ENCODE measurements around the gene PRTG.

DNA sequence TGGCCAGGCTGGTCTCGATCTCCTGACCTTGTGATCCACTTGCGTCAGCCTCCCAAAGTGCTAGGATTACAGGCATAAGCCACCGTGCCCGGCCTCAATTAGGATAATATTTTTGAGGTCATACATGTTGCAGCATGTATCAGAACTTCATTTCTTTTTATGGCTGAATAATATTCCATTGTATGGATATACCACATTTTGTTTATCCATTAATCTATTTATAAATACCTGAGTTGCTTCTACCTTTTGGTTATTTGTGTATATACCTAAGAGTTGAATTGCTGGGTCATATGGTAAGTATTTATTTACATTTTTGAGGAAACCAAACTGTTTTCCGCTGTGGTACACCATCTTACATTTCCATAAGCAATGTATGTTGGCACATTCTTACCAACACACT lies 136.7 kb downstream of the PRTG start:
- TF ChIP-seq, protein P1, sequence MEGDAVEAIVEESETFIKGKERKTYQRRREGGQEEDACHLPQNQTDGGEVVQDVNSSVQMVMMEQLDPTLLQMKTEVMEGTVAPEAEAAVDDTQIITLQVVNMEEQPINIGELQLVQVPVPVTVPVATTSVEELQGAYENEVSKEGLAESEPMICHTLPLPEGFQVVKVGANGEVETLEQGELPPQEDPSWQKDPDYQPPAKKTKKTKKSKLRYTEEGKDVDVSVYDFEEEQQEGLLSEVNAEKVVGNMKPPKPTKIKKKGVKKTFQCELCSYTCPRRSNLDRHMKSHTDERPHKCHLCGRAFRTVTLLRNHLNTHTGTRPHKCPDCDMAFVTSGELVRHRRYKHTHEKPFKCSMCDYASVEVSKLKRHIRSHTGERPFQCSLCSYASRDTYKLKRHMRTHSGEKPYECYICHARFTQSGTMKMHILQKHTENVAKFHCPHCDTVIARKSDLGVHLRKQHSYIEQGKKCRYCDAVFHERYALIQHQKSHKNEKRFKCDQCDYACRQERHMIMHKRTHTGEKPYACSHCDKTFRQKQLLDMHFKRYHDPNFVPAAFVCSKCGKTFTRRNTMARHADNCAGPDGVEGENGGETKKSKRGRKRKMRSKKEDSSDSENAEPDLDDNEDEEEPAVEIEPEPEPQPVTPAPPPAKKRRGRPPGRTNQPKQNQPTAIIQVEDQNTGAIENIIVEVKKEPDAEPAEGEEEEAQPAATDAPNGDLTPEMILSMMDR (IDR thresholded peaks at IDR 0.05) = no peak
- no peak for TF ChIP-seq POLR2A (IDR thresholded peaks at IDR 0.05)

Measured in adrenal gland (tissue), 5 donors.